Mesenteric fat pad (tissue), 1 donor: ENCODE data around the gene GARRE1. TPM values are rescaled to one million over a fixed set of nuclear protein-coding genes. Genes with fewer than 3 reads are reported as not detected.
"Not testable (repeated sequence)": the region's sequence is repeated elsewhere in the genome, so short reads cannot be mapped to it uniquely, and the experiment has no call there.

ENCODE experiments used
- DNase-seq: peaks from one replicate; pipeline ENCODE4 v3.0.0-alpha.2; 2020; ENCODE audit warnings: low spot score
- long read RNA-seq: library from polyadenylated mRNA; unstranded; transcript quantifications from one replicate; pipeline ENCODE4 v2.0.0, GENCODE V29; 2020
- total RNA-seq: library from RNA; stranded (reverse); fragmentation: NEBNext Ultra II Directional; extraction: Animal tissue kit (Norgen Biotek cat#: 25700); gene quantifications from one replicate; pipeline ENCODE4 v1.2.1, GENCODE V29; 2021
- donor health status: DM: yes; HTN: yes; CAD: no.

Gene GARRE1, protein sequence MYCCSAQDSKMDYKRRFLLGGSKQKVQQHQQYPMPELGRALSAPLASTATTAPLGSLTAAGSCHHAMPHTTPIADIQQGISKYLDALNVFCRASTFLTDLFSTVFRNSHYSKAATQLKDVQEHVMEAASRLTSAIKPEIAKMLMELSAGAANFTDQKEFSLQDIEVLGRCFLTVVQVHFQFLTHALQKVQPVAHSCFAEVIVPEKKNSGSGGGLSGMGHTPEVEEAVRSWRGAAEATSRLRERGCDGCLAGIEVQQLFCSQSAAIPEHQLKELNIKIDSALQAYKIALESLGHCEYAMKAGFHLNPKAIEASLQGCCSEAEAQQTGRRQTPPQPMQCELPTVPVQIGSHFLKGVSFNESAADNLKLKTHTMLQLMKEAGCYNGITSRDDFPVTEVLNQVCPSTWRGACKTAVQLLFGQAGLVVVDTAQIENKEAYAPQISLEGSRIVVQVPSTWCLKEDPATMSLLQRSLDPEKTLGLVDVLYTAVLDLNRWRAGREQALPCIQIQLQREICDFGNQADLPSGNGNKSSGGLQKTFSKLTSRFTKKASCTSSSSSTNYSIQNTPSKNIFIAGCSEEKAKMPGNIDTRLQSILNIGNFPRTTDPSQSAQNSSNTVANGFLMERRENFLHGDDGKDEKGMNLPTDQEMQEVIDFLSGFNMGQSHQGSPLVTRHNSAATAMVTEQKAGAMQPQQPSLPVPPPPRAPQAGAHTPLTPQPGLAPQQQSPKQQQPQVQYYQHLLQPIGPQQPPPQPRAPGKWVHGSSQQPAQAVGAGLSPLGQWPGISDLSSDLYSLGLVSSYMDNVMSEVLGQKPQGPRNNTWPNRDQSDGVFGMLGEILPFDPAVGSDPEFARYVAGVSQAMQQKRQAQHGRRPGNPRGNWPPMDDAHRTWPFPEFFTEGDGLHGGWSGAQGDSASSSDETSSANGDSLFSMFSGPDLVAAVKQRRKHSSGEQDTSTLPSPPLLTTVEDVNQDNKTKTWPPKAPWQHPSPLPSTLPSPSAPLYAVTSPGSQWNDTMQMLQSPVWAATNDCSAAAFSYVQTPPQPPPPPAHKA (N-terminal part only)
- 37.7 TPM for total RNA-seq
- long read RNA-seq, partial matches to known transcripts: 9 of 29 reads
- long read RNA-seq, other reads (novel, unspliced or antisense): 18 of 29 reads

GRCh38 chr19:34254046-34254697 lies at the start of gene GARRE1:
Gene GARRE1 (plus strand): TSS chr19:34254554. CDS start chr19:34300474, 45,920 bp downstream.
- DNase-seq: peak; percentile 95

DNA sequence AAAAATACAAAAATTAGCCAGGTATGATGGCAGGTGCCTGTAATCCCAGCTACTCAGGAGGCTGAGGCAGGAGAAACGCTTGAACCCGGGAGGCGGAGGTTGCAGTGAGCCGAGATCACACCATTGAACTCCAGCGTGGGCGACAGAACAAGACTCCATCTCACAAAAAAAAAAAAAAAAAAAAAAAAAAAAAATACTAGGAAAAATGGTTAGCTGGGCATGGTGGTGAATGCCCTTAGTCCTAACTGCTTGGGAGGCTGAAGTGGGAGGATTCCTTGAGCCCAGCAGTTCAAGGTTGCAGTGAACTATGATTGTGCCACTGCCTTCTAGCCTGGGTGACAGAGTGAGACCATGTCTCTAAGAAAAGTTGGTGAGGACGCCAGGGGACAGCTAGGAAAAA lies 49.0 kb upstream of the GARRE1 start:
- not testable (repeated sequence) for DNase-seq

- DNase-seq: no peak
These were observed 46.0 kb upstream of the GARRE1 start for GRCh38 chr19:34208291-34208884.

- no peak for DNase-seq
These were observed 44.6 kb upstream of the GARRE1 start for GRCh38 chr19:34209726-34210125.

- no peak for DNase-seq
These were observed 41.1 kb upstream of the GARRE1 start for GRCh38 chr19:34213283-34213682.

- DNase-seq: no peak
These were observed 40.3 kb upstream of the GARRE1 start for GRCh38 chr19:34214040-34214439.

DNA sequence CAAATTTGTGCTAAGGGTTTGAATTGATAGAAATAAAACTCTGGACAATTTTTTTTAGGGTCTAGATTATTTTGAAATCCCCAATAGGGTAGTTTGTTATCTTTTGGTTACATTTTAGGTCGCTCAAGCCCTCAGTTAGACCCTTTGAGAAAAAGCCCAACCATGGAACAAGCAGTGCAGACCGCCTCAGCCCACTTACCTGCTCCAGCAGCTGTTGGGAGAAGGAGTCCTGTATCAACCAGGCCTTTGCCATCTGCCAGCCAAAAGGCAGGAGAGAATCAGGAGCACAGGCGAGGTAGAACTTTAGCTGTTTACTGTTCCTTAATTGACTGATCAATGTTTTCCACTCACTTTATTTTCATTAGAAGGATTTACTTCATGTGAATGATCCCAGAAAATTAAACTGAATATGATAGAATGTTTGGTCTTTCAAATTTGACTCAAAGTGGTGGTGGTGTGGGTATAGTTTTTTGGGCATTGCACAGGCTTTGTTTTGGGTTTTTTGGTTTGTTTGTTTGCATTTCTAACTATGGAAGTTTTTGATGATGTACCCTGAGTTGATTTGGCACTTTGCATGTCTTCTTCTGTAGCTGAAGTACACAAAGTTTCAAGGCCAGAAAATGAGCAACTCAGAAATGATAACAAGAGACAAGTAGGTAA lies 39.2 kb upstream of the GARRE1 start:
- DNase-seq: no peak

- no peak for DNase-seq
These were observed 38.7 kb upstream of the GARRE1 start for GRCh38 chr19:34215666-34216038.

GRCh38 chr19:34216745-34217219 lies 37.6 kb upstream of the GARRE1 start:
- DNase-seq: not testable (repeated sequence)

GRCh38 chr19:34217952-34218817 lies 36.2 kb upstream of the GARRE1 start:
- DNase-seq: no peak

- DNase-seq: no peak
These were observed 35.6 kb upstream of the GARRE1 start for GRCh38 chr19:34218818-34219164.

DNA sequence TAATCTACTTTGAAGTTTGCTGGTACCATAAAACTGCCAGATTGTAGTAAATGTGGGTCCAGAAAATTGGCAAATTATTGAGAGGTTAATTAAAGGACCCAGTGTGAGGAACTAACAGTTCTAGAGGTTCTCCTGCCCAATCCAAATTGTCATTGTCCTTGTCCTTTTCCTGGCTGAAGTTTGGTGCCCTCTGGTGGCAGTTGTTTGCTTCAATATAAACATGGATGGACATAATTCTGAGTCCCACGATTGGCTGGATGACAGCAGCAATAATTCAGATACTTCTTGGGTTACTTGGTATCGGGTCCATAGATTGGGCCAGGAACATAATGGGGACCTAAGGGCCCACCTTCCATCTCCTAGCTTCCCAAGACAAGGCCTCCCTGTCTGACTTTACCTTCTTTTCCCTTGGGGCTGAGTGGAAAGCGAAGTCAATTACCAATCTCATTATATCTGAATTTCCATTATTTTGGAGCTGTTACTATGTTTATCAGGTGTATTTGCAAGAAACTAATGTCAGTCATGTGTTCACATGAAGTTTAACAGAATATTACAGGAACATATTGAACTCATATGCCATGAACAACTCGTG lies 33.8 kb upstream of the GARRE1 start:
- no peak for DNase-seq

- no peak for DNase-seq
These were observed 32.0 kb upstream of the GARRE1 start for GRCh38 chr19:34222386-34222785.

DNA sequence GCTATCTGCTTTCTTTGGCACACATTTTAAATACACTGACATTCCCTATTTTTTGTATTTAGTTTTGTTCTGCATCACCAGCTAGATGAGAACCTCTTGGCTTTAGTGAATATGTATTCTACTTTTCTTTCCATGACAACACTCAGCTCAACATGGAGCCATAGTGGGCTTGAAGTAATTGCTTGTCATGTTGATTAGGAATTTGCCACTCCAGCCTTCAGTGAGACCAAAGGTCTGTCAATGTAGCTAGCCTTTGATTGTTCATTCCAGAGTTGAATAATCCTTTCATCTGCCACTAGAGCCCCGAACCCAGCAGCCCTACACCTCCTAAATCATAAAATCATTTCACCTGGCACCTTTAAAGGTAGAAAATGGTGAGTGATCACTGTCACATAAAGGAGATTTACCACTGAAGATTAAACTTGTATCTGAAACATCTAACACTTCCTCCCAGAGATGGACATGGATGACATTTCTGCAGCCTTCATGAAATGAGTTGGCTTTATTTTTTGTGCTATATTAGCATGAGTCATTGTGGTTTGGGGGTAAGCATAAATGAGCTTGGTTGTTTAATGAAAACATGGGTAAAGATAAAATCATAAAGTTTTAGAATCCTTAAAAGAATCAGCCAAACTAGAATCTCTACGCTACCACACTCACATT lies 29.2 kb upstream of the GARRE1 start:
- no peak for DNase-seq

- no peak for DNase-seq
These were observed 28.7 kb upstream of the GARRE1 start for GRCh38 chr19:34225659-34226015.

DNA sequence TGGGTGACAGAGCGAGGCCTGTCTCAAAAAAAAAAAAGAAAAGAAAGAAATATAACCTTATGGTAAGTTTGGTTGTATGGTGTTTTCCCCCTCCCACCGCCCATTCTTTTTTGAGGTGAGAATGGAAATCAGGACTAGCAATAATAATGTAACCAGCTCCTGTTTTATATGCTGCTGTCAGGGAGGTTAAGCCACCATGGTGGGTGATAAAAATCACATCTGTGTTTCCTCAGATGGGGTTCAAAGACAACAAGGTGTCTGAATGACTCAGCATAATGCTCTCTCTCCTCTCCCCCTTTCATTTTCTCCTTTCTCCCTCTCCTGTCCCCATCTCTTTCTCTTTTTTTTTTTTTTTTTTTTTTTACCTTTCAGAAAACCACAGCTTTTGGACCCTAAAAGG lies 28.3 kb upstream of the GARRE1 start:
- no peak for DNase-seq

DNA sequence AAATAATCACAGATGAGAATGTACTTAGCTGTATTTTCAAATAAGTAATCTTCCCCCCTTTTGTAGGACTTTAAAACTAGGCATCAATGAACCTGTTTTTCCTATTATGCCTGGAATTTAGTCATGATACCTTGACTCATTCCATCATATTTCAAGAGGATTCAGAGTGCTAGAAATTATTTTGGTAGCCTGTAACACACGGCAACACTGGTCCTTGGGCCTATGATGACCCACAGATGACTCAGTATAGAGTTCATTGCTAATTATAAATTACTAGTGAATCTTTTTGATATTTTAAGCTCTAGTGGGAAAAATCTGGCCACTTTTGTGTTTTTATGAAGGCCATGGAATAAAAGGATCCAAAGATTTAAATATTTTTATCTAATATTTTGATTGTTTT lies 26.0 kb upstream of the GARRE1 start:
- no peak for DNase-seq

DNA sequence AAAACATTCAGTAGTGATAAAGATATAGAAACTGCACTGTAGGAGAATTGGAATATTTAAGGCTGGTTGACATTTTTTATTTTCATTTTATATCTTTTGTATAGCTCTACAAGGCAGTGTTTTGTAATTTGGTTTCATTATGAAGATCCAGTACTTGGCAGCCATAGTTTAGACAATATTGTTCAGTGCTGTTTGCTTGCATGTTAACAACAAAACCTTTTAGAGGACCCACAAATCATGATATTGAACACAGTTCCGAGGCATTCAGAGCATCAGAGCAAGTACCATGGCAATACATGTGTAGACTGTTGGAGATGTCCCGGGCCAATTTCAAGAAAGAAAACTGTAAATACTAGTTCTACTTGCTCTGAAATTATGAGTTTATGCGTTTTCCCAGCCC lies 25.6 kb upstream of the GARRE1 start:
- no peak for DNase-seq
